Gastroesophageal sphincter (tissue), 4 donors: ENCODE data around the gene MYO1D. TPM values are rescaled to one million over a fixed set of nuclear protein-coding genes. Genes with fewer than 3 reads are reported as not detected.

Source experiments
- ATAC-seq: fragments of 150-250 bp; one replicate; pipeline ENCODE4 v1.9.1; 2016; ENCODE audit warnings: mild to moderate bottlenecking, moderate library complexity
- H3K27ac ChIP-seq, 4 donors: fragments of 200-600 bp; sonication (generic) in 3 of 4; 1 replicate in 3 of 4; 2 replicates in 1 of 4; pipeline ENCODE4 v1.5.1; 2016 to 2019
- H3K27me3 ChIP-seq: fragments of 200-600 bp; sonication (generic); one replicate; pipeline ENCODE4 v1.5.1; 2019
- H3K36me3 ChIP-seq, 2 donors: fragments of 200-600 bp; sonication (generic); one replicate each; pipeline ENCODE4 v1.5.1; 2019; ENCODE audit warnings: control low read depth in 1 of 2
- H3K4me1 ChIP-seq, 3 donors: fragments of 200-600 bp; sonication (generic); 1 replicate in 2 of 3; 2 replicates in 1 of 3; pipeline ENCODE4 v1.5.1; 2016 to 2019; ENCODE audit warnings: control low read depth in 2 of 3
- H3K4me3 ChIP-seq, 2 donors: fragments of 200-600 bp; sonication (generic); one replicate each; pipeline ENCODE4 v1.5.1; 2019; ENCODE audit warnings: mild to moderate bottlenecking in 1 of 2, moderate library complexity in 1 of 2
- H3K9me3 ChIP-seq, 3 donors: fragments of 200-600 bp; sonication (generic); one replicate each; pipeline ENCODE4 v1.5.1; 2017 to 2019; ENCODE audit warnings: control low read depth in 2 of 3
- EP300 ChIP-seq: sonication (generic); formaldehyde crosslinking; IDR thresholded peaks from one replicate; pipeline ENCODE4 v1.6.1; 2017; ENCODE audit warnings: antibody characterized with exemption, mild to moderate bottlenecking
- POLR2A ChIP-seq, 2 donors: fragments of 450-650 bp; IDR thresholded peaks; one replicate each; pipeline ENCODE4 v1.6.1; 2017; ENCODE audit warnings: antibody characterized with exemption in 2 of 2, mild to moderate bottlenecking in 2 of 2, moderate library complexity in 1 of 2
- POLR2AphosphoS5 ChIP-seq: sonication (generic); formaldehyde crosslinking; IDR thresholded peaks from one replicate; pipeline ENCODE4 v1.6.1; 2017; ENCODE audit warnings: antibody characterized with exemption
- WGBS, 2 donors: methylation state at CpG; one replicate each; pipeline ENCODE4 v1.1.5; 2018; ENCODE audit warnings: low coverage in 1 of 2; 5-methylcytosine and 5-hydroxymethylcytosine counted together
- total RNA-seq, 4 donors: library from RNA; depleted of rRNA; stranded (reverse); fragments of >200 nt; gene quantifications; one replicate each; pipeline ENCODE4 v1.1.0, GENCODE V29; 2016
- TF ChIP-seq, protein P1 (sequence below), 4 experiments: fragments of 200-600 bp in 2 of 4; fragments of 450-650 bp in 2 of 4; sonication (generic) in 1 of 4; IDR thresholded peaks; one replicate each; pipeline ENCODE4 v1.5.1; 2017 to 2019; ENCODE audit warnings: antibody characterized with exemption in 4 of 4, mild to moderate bottlenecking in 2 of 4, moderate library complexity in 2 of 4

The MYO1D gene
- total RNA-seq, 4 donors from 2014 or later, result 28.2 to 63.5 (median 47.2) TPM

- H3K4me1 ChIP-seq, result peaks cover 0 to 10% (median 0%) of the 10 kb centered on the region in 3 donors
- H3K4me3 ChIP-seq, result no peak overlapping the region
- 91 to 97% methylated on average over 1 to 2 of the region's 2 CpGs for WGBS, 2 donors
- no peaks in the 10 kb centered on the region for H3K36me3 ChIP-seq
- H3K9me3 ChIP-seq, result no peaks in the 10 kb centered on the region
- H3K27ac ChIP-seq, result no peak overlapping the region
- TF ChIP-seq POLR2AphosphoS5 (no peak), POLR2A (IDR thresholded peaks at IDR 0.05) (no peak), EP300 (no peak)
- TF ChIP-seq, protein P1, sequence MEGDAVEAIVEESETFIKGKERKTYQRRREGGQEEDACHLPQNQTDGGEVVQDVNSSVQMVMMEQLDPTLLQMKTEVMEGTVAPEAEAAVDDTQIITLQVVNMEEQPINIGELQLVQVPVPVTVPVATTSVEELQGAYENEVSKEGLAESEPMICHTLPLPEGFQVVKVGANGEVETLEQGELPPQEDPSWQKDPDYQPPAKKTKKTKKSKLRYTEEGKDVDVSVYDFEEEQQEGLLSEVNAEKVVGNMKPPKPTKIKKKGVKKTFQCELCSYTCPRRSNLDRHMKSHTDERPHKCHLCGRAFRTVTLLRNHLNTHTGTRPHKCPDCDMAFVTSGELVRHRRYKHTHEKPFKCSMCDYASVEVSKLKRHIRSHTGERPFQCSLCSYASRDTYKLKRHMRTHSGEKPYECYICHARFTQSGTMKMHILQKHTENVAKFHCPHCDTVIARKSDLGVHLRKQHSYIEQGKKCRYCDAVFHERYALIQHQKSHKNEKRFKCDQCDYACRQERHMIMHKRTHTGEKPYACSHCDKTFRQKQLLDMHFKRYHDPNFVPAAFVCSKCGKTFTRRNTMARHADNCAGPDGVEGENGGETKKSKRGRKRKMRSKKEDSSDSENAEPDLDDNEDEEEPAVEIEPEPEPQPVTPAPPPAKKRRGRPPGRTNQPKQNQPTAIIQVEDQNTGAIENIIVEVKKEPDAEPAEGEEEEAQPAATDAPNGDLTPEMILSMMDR (IDR thresholded peaks at IDR 0.05), result no peak
- H3K27me3 ChIP-seq, result no peaks in the 10 kb centered on the region
- no peak for ATAC-seq
Measured at GRCh38 chr17:32819787-32820186, 57.1 kb downstream of the MYO1D start.

GRCh38 chr17:32819035-32819434 lies 57.9 kb downstream of the MYO1D start:
- Histone ChIP-seq H3K36me3 (no peaks in the 10 kb centered on the region), H3K4me3 (no peak overlapping the region), H3K9me3 (no peaks in the 10 kb centered on the region), H3K27me3 (no peaks in the 10 kb centered on the region), H3K4me1 (peaks cover 0 to 10% (median 0%) of the 10 kb centered on the region in 3 donors), H3K27ac (peak overlapping the region in 2 of 4 donors; percentile 17 to 22)
- ATAC-seq, result peak; percentile 67
- TF ChIP-seq EP300 (no peak), POLR2AphosphoS5 (no peak), POLR2A (IDR thresholded peaks at IDR 0.05) (no peak)
- TF ChIP-seq, protein P1 (IDR thresholded peaks at IDR 0.05), result no peak
- 32 to 58% methylated on average over 3 to 4 of the region's 4 CpGs for WGBS, 2 donors

GRCh38 chr17:32815460-32815859 lies 61.5 kb downstream of the MYO1D start:
- Histone ChIP-seq H3K36me3 (no peaks in the 10 kb centered on the region), H3K27me3 (no peaks in the 10 kb centered on the region), H3K4me1 (peaks cover 0 to 4% (median 0%) of the 10 kb centered on the region in 3 donors), H3K9me3 (no peaks in the 10 kb centered on the region), H3K4me3 (no peak overlapping the region), H3K27ac (no peak overlapping the region)
- no peak for TF ChIP-seq POLR2A (IDR thresholded peaks at IDR 0.05)
- no peak for TF ChIP-seq POLR2AphosphoS5
- TF ChIP-seq, protein P1 (IDR thresholded peaks at IDR 0.05), result no peak
- no peak for TF ChIP-seq EP300
- ATAC-seq, result no peak
- WGBS, 2 donors, result 81 to 100% methylated on average over 3 of the region's 3 CpGs

DNA sequence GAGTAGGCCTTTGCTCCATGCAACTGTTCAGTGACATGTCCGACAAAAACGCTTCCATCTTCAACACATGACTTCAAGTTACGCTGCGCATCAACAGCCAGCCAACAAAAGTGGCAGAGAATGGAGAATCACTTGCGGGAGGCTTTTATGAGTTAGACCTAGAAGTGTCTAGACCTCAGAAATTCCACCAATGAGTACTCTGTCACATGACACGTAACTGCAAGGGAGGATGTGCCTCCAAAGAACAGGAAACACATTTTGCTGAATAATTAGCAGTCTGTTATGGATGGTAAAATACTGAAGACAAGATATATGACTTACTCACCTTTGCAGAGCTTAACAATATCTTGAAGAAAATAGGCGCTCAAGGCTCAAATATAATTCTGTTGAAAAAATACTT lies 62.1 kb downstream of the MYO1D start:
- peaks cover 0 to 4% (median 0%) of the 10 kb centered on the region in 3 donors for H3K4me1 ChIP-seq
- no peaks in the 10 kb centered on the region for H3K9me3 ChIP-seq
- ATAC-seq, result no peak
- H3K4me3 ChIP-seq, result no peak overlapping the region
- no peak overlapping the region for H3K27ac ChIP-seq
- no peak for TF ChIP-seq POLR2AphosphoS5
- H3K27me3 ChIP-seq, result no peaks in the 10 kb centered on the region
- WGBS, 2 donors, result 95 to 97% methylated on average over 5 to 7 of the region's 7 CpGs
- no peaks in the 10 kb centered on the region for H3K36me3 ChIP-seq

DNA sequence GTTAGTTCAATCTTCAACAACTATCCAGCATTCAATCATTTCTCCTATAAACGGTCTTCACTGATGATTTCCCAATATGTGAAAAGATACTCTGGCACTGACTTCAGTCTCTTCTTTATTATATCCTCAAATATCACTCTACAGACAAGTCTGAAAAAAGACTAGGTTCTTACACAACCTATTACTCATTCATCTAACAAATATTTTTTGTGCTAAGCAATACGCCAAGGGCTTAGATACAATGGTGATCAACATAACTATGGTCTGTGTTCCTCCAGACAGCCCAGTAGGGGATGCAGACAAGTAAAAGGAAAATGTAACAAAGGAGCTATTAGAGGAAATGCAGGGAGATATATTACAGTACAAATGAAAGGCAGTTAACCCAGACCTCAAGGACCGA lies 63.9 kb downstream of the MYO1D start:
- Histone ChIP-seq H3K27ac (no peak overlapping the region), H3K4me3 (no peak overlapping the region), H3K36me3 (no peaks in the 10 kb centered on the region), H3K9me3 (no peaks in the 10 kb centered on the region), H3K4me1 (no peaks in the 10 kb centered on the region), H3K27me3 (no peaks in the 10 kb centered on the region)
- WGBS, 2 donors, result 87 to 92% methylated on average over 3 of the region's 3 CpGs
- no peak for TF ChIP-seq POLR2AphosphoS5
- no peak for TF ChIP-seq POLR2A (IDR thresholded peaks at IDR 0.05)
- TF ChIP-seq, protein P1 (IDR thresholded peaks at IDR 0.05), result no peak
- TF ChIP-seq EP300, result no peak
- no peak for ATAC-seq
